SK-N-SH treated with all-trans-retinoic acid at 6 μM for 48 hours (cell line): ENCODE measurements around the gene ACBD6.

ENCODE experiments used
- ATAC-seq: fragments of 200-7000 bp; cut with Tn5 transposase; 3 replicates; pipeline ENCODE4 v1.9.1; 2020; ENCODE audit warnings: mild to moderate bottlenecking, moderate library complexity
- BACH2 ChIP-seq: fragments of 250-450 bp; sonication (Bioruptor Pico); IDR thresholded peaks from 2 replicates; pipeline ENCODE4 v1.9.0; 2021; ENCODE audit warnings: mild to moderate bottlenecking, borderline replicate concordance
- CSDC2 ChIP-seq: fragments of 250-450 bp; sonication (Bioruptor Pico); IDR thresholded peaks from 2 replicates; pipeline ENCODE4 v1.5.0; 2020; ENCODE audit warnings: mild to moderate bottlenecking, moderate library complexity
- ESRRG ChIP-seq: fragments of 250-450 bp; sonication (Bioruptor Pico); IDR thresholded peaks from 2 replicates; pipeline ENCODE4 v1.6.1; 2021; ENCODE audit warnings: mild to moderate bottlenecking
- ISL1 ChIP-seq: fragments of 250-450 bp; sonication (Bioruptor Pico); IDR thresholded peaks from 2 replicates; pipeline ENCODE4 v2.1.2; 2022; ENCODE audit warnings: mild to moderate bottlenecking, moderate library complexity
- OSR1 ChIP-seq: fragments of 250-450 bp; sonication (Bioruptor Pico); IDR thresholded peaks from 2 replicates; pipeline ENCODE4 v1.8.0; 2022; ENCODE audit warnings: moderate library complexity, mild to moderate bottlenecking, inconsistent platforms
- PPARA ChIP-seq: fragments of 250-450 bp; sonication (Bioruptor Pico); IDR thresholded peaks from 2 replicates; pipeline ENCODE4 v1.5.0; 2020; ENCODE audit warnings: mild to moderate bottlenecking, borderline replicate concordance
- RARB ChIP-seq: fragments of 250-450 bp; sonication (Bioruptor Pico); IDR thresholded peaks from 2 replicates; pipeline ENCODE4 v1.8.0; 2021; ENCODE audit warnings: mild to moderate bottlenecking, moderate library complexity
- TCF4 ChIP-seq: fragments of 250-450 bp; sonication (Bioruptor Pico); IDR thresholded peaks from 2 replicates; pipeline ENCODE4 v1.8.0; 2021; ENCODE audit warnings: mild to moderate bottlenecking, moderate library complexity, borderline replicate concordance
- ZC3H10 ChIP-seq: fragments of 250-450 bp; sonication (Bioruptor Pico); IDR thresholded peaks from 2 replicates; pipeline ENCODE4 v1.5.1; 2021; ENCODE audit warnings: mild to moderate bottlenecking, moderate library complexity
- ZFP3 ChIP-seq: fragments of 250-450 bp; sonication (Bioruptor Pico); IDR thresholded peaks from 2 replicates; pipeline ENCODE4 v1.5.0; 2020; ENCODE audit warnings: mild to moderate bottlenecking, moderate library complexity
- ZFP30 ChIP-seq: fragments of 450-650 bp; formaldehyde crosslinking; IDR thresholded peaks from 2 replicates; pipeline ENCODE4 v1.5.0; 2022; ENCODE audit warnings: mild to moderate bottlenecking, moderate library complexity
- ZNF565 ChIP-seq: fragments of 450-650 bp; formaldehyde crosslinking; conservative IDR thresholded peaks from 2 replicates; pipeline ENCODE4 v1.5.0; 2020; ENCODE audit warnings: low read depth, mild to moderate bottlenecking, moderate library complexity
- ZNF70 ChIP-seq: fragments of 450-650 bp; formaldehyde crosslinking; IDR thresholded peaks from 2 replicates; pipeline ENCODE4 v1.5.0; 2020; ENCODE audit warnings: mild to moderate bottlenecking, moderate library complexity
- ZNF8 ChIP-seq: fragments of 450-650 bp; formaldehyde crosslinking; IDR thresholded peaks from 2 replicates; pipeline ENCODE4 v1.5.0; 2020; ENCODE audit warnings: mild to moderate bottlenecking, moderate library complexity
- TF ChIP-seq, protein P1 (sequence below): fragments of 250-450 bp; sonication (Bioruptor Pico); IDR thresholded peaks from 2 replicates; pipeline ENCODE4 v1.5.0; 2020; ENCODE audit warnings: mild to moderate bottlenecking, moderate library complexity
- TF ChIP-seq, protein P2 (sequence below): fragments of 250-450 bp; sonication (Bioruptor Pico); IDR thresholded peaks from 2 replicates; pipeline ENCODE4 v1.5.1; 2021; ENCODE audit warnings: mild to moderate bottlenecking, moderate library complexity
- TF ChIP-seq, protein P3 (sequence below): fragments of 250-450 bp; sonication (Bioruptor Pico); IDR thresholded peaks from 2 replicates; pipeline ENCODE4 v1.8.0; 2021; ENCODE audit warnings: low read depth, mild to moderate bottlenecking, moderate library complexity, borderline replicate concordance
- TF ChIP-seq, protein P4 (sequence below): fragments of 250-450 bp; sonication (Bioruptor Pico); IDR thresholded peaks from 2 replicates; pipeline ENCODE4 v1.8.0; 2020; ENCODE audit warnings: mild to moderate bottlenecking, moderate library complexity, borderline replicate concordance
- TF ChIP-seq, protein P5 (sequence below): fragments of 250-450 bp; sonication (Bioruptor Pico); IDR thresholded peaks from 2 replicates; pipeline ENCODE4 v1.5.1; 2020; ENCODE audit warnings: low read depth, mild to moderate bottlenecking, moderate library complexity

Gene ACBD6

DNA sequence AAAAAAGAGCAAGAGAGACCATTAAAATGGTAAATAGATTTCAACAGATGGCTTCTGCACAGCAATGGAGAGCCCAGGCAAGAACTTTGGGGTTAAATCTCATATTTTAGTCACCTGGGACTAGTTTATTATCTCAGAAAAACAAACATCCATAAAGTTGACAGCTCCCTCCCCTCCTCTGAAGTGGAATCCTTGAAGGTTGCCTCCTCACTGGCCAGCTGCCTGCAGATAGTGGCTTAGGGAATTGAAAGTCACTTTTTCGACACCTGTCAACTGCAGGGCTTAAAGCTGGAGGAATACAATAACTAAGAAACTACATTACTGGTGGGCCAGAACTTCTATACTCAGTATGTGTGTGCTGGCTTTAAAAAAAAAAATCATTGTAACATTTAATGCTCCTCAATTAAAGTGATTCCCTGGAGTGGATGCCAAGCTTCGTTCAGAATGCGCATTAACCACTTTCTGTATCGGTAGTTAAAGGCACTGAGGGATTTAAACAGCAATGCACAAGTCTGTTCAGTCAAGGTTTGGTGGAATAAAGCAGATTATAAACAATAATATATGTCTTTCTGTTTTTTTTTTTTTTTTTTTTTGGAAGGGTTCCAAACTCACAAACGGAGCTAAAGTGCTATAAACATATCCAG is 219.9 kb downstream of the ACBD6 start (continued):
- TF ChIP-seq TCF4 (CRISPR knock-in tag) (no peak), RARB (no peak), ESRRG (CRISPR knock-in tag) (no peak)
- TF ChIP-seq, all 23 proteins: peak for 0

DNA sequence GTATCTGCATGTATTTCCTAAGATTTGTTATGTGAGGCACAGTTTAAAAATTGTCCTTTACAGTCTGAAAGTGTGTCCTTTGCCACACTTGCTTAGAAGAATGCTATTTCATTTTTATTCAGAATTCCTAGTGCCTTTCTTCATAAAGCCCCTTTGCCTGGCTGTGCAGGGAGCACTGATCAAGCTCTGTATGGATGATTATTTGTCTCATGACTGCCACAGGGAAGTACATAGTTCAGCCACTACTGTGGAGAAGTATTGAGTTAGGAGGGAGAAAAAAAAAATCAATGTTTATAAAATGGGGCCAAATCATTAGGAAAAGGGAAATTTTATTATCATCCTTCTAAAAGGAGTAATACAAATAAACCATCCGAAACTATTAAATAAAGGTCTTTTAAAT is 220.9 kb downstream of the ACBD6 start:
- TF ChIP-seq ZNF565 (CRISPR knock-in tag) (no peak), TCF4 (CRISPR knock-in tag) (no peak)
- TF ChIP-seq, protein P1, sequence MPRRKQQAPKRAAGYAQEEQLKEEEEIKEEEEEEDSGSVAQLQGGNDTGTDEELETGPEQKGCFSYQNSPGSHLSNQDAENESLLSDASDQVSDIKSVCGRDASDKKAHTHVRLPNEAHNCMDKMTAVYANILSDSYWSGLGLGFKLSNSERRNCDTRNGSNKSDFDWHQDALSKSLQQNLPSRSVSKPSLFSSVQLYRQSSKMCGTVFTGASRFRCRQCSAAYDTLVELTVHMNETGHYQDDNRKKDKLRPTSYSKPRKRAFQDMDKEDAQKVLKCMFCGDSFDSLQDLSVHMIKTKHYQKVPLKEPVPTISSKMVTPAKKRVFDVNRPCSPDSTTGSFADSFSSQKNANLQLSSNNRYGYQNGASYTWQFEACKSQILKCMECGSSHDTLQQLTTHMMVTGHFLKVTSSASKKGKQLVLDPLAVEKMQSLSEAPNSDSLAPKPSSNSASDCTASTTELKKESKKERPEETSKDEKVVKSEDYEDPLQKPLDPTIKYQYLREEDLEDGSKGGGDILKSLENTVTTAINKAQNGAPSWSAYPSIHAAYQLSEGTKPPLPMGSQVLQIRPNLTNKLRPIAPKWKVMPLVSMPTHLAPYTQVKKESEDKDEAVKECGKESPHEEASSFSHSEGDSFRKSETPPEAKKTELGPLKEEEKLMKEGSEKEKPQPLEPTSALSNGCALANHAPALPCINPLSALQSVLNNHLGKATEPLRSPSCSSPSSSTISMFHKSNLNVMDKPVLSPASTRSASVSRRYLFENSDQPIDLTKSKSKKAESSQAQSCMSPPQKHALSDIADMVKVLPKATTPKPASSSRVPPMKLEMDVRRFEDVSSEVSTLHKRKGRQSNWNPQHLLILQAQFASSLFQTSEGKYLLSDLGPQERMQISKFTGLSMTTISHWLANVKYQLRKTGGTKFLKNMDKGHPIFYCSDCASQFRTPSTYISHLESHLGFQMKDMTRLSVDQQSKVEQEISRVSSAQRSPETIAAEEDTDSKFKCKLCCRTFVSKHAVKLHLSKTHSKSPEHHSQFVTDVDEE (CRISPR knock-in tag) = no peak
- TF ChIP-seq, protein P2, sequence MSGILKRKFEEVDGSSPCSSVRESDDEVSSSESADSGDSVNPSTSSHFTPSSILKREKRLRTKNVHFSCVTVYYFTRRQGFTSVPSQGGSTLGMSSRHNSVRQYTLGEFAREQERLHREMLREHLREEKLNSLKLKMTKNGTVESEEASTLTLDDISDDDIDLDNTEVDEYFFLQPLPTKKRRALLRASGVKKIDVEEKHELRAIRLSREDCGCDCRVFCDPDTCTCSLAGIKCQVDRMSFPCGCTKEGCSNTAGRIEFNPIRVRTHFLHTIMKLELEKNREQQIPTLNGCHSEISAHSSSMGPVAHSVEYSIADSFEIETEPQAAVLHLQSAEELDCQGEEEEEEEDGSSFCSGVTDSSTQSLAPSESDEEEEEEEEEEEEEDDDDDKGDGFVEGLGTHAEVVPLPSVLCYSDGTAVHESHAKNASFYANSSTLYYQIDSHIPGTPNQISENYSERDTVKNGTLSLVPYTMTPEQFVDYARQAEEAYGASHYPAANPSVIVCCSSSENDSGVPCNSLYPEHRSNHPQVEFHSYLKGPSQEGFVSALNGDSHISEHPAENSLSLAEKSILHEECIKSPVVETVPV (CRISPR knock-in tag) = no peak
- ATAC-seq = no peak

DNA sequence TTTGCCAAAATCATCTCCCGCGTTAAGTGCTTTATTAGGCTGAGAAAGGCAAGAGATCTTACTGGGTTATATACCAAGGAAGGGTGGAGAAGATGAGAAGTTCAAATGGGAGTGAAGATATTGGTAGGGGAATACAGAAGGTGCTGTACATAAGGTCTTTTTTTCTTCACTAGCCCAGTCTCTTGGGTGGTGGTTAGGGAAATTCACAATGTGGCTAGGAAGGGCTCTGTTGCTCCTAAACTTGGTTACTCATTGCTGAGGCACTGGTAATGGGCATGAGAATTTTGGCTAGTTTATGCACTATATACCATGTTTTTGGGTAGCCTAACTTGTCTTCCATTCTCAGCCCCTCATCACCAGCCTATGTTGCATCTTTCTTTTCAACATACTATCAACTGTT is 221.8 kb downstream of the ACBD6 start:
- TF ChIP-seq BACH2 (CRISPR knock-in tag) = no peak
- TF ChIP-seq PPARA (CRISPR knock-in tag) = no peak
- TF ChIP-seq ZFP3 = no peak
- TF ChIP-seq ISL1 = no peak
- TF ChIP-seq ZFP30 = no peak
- TF ChIP-seq TCF4 (CRISPR knock-in tag) = no peak
- TF ChIP-seq, protein P3, sequence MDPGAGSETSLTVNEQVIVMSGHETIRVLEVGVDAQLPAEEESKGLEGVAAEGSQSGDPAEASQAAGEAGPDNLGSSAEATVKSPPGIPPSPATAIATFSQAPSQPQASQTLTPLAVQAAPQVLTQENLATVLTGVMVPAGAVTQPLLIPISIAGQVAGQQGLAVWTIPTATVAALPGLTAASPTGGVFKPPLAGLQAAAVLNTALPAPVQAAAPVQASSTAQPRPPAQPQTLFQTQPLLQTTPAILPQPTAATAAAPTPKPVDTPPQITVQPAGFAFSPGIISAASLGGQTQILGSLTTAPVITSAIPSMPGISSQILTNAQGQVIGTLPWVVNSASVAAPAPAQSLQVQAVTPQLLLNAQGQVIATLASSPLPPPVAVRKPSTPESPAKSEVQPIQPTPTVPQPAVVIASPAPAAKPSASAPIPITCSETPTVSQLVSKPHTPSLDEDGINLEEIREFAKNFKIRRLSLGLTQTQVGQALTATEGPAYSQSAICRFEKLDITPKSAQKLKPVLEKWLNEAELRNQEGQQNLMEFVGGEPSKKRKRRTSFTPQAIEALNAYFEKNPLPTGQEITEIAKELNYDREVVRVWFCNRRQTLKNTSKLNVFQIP (CRISPR knock-in tag) = no peak
- no peak for TF ChIP-seq ZNF8 (CRISPR knock-in tag)
- TF ChIP-seq ZNF70 = no peak
- no peak for ATAC-seq

DNA sequence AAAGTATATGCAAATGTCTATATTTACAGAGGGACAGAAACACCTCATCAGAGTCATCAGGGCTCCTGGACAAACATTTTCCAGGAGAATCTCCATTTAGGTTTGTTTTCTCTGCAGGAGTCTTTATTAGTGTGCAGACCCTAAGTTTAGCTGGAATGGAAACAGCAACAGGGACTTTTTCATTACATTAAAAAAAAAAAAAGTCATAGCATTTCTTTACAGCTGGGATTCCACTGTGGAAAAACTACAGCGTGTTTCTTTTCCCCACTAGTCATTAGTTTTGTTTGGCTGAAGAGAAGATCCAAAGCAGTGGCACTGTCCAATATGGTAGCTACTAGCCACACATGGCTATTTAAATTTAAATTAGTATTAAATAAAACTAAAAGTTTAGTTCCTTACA is 222.7 kb downstream of the ACBD6 start:
- no peak for ATAC-seq
- TF ChIP-seq, protein P4, sequence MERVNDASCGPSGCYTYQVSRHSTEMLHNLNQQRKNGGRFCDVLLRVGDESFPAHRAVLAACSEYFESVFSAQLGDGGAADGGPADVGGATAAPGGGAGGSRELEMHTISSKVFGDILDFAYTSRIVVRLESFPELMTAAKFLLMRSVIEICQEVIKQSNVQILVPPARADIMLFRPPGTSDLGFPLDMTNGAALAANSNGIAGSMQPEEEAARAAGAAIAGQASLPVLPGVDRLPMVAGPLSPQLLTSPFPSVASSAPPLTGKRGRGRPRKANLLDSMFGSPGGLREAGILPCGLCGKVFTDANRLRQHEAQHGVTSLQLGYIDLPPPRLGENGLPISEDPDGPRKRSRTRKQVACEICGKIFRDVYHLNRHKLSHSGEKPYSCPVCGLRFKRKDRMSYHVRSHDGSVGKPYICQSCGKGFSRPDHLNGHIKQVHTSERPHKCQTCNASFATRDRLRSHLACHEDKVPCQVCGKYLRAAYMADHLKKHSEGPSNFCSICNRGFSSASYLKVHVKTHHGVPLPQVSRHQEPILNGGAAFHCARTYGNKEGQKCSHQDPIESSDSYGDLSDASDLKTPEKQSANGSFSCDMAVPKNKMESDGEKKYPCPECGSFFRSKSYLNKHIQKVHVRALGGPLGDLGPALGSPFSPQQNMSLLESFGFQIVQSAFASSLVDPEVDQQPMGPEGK (CRISPR knock-in tag) = no peak
- TF ChIP-seq ZNF70 = no peak
- no peak for TF ChIP-seq PPARA (CRISPR knock-in tag)
- TF ChIP-seq, protein P5, sequence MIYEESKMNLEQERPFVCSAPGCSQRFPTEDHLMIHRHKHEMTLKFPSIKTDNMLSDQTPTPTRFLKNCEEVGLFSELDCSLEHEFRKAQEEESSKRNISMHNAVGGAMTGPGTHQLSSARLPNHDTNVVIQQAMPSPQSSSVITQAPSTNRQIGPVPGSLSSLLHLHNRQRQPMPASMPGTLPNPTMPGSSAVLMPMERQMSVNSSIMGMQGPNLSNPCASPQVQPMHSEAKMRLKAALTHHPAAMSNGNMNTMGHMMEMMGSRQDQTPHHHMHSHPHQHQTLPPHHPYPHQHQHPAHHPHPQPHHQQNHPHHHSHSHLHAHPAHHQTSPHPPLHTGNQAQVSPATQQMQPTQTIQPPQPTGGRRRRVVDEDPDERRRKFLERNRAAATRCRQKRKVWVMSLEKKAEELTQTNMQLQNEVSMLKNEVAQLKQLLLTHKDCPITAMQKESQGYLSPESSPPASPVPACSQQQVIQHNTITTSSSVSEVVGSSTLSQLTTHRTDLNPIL (CRISPR knock-in tag) = no peak
- TF ChIP-seq ZC3H10 (CRISPR knock-in tag) = no peak
- no peak for TF ChIP-seq OSR1
- TF ChIP-seq ZFP3 = no peak
- no peak for TF ChIP-seq CSDC2 (CRISPR knock-in tag)
- TF ChIP-seq, all 23 proteins: peak for 0
